ENCODE measurements around the gene ST3GAL5.
"Not testable (repeated sequence)": the region's sequence is repeated elsewhere in the genome, so short reads cannot be mapped to it uniquely, and the experiment has no call there.

The ST3GAL5 gene

DNA sequence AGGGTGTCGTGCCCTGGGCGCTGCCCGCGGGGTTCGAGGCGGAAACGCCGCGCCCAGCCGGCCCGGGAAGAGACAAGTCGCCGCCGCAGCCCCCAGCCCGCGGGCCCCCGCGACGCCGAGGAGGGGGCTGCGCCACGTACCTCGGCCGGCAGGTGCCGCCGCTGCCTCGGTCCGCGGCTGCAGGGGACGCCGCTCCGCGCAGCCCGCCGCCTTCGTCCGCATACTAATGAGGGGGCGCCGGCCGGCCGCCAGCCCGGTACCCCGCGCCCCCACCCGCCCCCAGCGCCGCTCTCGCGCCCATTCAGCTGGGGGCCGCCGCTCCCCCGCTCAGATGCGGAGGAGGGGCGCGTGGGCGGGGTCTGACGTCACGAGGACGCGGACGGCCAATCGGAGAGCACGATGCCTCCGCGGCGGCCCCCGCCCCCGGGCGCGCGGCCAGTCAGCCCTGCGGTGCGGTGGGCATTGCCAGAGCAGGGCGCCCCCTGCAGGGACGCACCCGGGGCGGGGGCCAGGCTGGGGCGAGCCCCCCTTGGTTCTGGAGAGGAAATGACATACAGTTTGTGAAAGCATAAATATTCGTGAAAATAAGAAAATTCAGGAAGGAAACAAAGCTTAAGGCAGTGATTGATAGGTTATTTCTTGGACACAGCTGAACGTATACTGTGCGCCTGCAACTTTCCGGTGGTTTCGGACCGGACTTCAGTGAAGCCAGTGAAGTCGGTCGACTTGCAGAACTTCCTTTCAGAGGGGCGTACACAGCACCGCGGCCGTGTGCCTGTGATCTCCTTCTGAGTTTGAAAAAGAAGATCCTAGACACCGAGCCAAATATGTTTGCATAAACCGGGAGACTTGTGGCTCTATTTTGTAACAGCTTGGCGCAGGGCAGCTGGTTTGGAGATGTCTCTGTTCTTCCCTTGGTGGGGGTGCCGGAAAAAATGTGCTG, at the start of gene ST3GAL5:
ST3GAL5 (minus strand) TSS at position 307 of the 943 bp plus-strand sequence; CDS start at position 222, 85 bp downstream.
- FAIRE-seq (peak; percentile 86), DNase-seq (ENCODE audit: insufficient read length, low spot score) (peak; percentile 92)

- FAIRE-seq (no peak), DNase-seq (ENCODE audit: insufficient read length, low spot score) (no peak)
Observed at GRCh38 chr2:85938456-85938855, 49.7 kb upstream of the ST3GAL5 start.

DNA sequence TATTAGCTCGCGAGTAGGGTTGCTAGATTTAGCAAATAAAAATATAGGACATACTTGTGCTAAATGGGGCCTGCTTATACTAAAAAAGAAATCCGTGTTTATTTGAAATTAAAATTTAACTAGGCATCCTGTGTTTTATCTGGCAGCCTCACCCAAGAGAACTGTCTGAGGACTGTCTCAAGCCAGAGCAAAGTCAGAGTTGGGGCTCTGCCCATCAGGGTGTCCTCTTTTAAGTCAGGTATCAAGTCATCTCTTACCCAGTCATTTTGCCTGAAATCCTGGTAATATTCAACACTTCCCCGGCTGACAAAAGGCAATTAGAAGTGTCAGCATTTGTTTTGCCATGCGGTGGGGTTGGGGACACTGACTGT, 48.3 kb upstream of the ST3GAL5 start:
- DNase-seq (ENCODE audit: insufficient read length, low spot score) (no peak), FAIRE-seq (no peak)

DNA sequence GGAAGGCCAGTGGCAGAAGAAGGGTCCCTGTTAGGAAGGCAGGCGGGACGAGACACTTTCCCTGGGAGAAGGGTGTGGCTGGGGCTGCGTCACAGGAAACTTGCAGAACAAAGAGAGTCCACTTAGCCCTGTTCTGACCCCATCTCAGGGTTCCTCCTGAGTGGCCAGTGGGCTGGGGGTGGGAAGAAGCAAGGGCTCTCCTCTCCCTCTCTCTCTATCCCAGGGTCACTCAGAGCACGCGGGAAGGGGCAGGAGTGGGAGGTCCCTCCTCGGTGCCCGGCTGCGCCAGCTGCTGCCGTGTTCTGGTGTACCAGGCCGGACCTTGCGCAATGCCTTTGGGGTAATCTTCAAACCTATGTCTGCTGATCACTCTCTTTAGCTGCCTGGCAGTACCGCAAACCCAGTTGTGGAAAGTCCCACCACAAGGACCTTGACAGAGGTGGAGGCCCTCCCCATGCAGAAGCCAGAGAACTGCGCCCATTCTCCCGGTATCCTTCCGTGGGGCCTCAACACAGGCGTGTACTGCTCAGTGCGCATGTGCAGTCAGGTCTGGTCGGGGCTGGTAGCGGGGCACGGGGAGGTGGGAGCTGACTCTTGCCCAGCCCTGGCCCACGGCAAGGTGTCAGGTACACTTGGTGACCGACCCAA, 47.8 kb upstream of the ST3GAL5 start:
- no peak for DNase-seq (ENCODE audit: insufficient read length, low spot score)
- FAIRE-seq, result peak; percentile 4

GRCh38 chr2:85935746-85936208, 47.0 kb upstream of the ST3GAL5 start:
- FAIRE-seq (peak; percentile 97), DNase-seq (ENCODE audit: insufficient read length, low spot score) (peak; percentile 89)

DNA sequence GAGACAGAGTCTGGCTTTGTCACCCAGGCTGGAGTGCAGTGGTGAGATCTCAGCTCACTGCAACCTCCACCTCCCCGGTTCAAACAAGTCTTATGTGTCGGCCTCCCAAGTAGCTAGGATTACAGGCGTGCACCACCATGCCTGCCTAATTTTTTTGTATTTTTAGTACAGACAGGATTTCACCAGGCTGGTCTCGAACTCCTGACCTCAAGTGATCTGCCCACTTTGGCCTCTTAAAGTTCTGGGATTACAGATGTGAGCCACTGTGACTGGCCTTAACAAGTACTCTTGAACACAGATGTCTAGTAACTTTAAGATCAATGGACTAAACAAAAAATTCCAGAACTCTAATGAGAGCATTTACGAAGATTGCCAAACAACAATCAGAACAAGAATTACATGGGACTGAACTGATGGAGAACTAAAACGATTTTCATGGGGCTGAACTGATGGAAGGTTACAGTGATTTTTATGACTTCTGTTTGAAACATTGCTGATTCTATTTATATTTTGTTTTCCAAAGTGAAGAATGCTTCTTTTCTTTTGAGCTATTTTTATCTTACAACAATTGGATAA, 46.5 kb upstream of the ST3GAL5 start:
- no peak for FAIRE-seq
- no peak for DNase-seq (ENCODE audit: insufficient read length, low spot score)

- FAIRE-seq (no peak), DNase-seq (ENCODE audit: insufficient read length, low spot score) (no peak)
Observed at GRCh38 chr2:85933753-85934594, 45.2 kb upstream of the ST3GAL5 start.

- FAIRE-seq; DNase-seq (ENCODE audit: insufficient read length, low spot score): not testable (repeated sequence)
Observed at GRCh38 chr2:85931151-85931550, 42.4 kb upstream of the ST3GAL5 start.

DNA sequence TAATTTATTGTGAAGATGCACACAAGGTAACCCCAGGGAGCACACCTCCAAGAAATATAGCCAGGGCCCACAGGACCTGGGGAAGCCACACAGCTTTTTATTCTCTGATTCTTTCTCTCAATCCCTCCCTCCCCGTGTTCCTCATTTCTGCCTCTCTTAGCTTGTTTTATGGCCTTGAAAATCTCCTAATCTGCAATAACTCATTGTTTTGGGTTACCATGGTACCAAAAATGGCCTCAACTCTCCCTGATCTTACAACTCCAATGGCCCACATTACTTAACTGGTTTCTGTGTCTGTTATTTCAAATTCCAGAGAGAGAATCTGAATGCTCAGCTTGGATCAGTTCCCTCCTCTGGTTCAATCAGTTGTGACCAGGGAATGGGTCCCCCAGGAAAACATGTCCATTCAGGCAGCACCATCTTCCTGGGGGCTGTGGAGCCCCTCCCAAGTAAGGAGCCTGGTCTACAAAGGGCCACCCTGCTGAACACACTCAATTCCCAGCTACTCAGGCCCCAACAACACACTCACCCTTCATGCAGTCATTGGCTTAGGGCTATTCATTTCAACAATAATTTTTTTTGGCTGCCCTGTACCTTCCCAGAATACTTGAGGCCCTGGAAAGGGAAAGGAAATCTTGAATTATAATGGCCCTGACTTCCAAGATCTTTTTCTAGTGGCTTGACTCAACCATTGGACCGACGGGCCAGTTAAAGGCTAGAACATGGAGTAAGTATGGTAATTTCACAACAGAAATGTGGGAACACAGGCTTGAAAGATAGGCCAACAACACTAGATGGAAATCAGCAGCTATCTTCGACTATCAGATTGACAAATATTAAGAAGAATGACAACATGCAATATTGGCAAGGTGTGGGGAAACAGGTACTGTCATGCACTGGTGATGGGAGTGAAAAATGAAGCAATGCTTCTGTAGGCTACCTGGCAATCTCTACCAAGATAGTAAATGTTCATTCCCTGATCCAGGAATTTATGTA, 41.6 kb upstream of the ST3GAL5 start:
- no peak for FAIRE-seq

DNA sequence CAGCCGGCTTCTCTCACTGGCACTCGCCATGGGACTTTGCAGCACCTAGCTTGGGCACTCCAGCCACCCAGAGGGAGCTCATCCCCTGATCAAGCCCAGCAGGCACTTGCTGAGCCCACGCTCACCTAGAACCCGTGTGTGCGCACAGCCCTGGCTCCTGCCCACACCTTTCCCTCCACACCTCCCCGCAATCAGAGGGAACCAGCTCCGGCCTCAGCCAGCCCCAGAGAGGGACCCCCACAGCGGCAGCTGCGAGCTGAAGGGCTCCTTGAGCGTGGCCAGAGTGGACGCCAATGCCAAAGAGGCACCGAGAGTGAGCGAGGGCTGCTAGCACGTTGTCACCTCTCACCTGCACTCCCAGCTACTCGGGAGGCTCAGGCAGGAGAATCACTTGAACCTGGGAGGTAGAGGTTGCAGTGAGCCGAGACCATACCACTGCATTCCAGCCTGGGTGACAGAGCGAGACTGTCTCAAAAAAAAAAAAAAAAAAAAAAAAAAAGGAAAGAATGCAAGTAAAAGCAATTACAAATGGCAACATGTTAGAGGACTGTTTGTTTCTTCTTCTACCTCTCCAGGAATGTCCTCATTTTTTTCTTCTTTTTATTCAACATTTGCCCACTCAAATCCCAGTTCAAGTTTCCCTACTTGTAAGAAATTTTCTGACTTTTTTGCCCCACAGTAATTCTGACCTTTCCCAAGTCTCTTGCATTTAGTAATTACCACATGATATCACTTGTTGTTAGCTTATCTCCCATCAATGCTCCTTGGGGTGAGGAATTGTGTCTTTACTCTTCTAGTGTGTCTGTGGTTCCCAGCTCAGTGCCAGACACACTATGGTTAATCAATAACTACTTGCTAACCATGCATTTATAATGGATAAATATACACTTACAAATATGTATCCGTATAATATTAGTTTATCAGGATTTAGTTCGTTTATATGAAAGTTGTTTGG, 40.6 kb upstream of the ST3GAL5 start:
- no peak for FAIRE-seq

More for the DNA sequence above, 41.6 kb upstream of the ST3GAL5 start:
- DNase-seq (ENCODE audit: insufficient read length, low spot score), result no peak

GRCh38 chr2:85926931-85927661, 38.3 kb upstream of the ST3GAL5 start:
- no peak for FAIRE-seq
- no peak for DNase-seq (ENCODE audit: insufficient read length, low spot score)

More for the DNA sequence above, 40.6 kb upstream of the ST3GAL5 start:
- DNase-seq (ENCODE audit: insufficient read length, low spot score), result no peak

DNA sequence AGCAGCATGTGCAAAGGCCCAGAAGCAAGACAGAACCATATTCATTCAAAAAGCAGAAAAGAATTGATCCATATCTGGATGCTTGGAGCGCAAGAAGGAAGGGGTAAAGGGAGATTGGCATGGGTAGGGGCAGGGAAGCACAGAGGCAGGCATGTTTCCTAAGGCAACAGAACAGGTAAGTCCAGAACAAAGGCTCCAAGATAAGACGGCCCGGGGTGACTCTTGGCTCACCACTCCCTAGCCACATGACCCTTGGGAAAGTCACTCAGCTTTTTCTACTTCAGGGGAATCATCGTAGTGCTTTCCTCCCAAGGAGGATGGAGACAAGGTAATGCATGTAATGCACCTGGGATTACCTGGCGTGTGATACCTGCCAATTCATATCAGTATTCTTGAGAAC, 37.7 kb upstream of the ST3GAL5 start:
- DNase-seq (ENCODE audit: insufficient read length, low spot score) (no peak), FAIRE-seq (no peak)

GRCh38 chr2:85925216-85925671, 36.5 kb upstream of the ST3GAL5 start:
- DNase-seq (ENCODE audit: insufficient read length, low spot score), result no peak
- peak; percentile 46 for FAIRE-seq

- FAIRE-seq, result no peak
- peak; percentile 45 for DNase-seq (ENCODE audit: insufficient read length, low spot score)
Observed at GRCh38 chr2:85924522-85924921, 35.7 kb upstream of the ST3GAL5 start.

DNA sequence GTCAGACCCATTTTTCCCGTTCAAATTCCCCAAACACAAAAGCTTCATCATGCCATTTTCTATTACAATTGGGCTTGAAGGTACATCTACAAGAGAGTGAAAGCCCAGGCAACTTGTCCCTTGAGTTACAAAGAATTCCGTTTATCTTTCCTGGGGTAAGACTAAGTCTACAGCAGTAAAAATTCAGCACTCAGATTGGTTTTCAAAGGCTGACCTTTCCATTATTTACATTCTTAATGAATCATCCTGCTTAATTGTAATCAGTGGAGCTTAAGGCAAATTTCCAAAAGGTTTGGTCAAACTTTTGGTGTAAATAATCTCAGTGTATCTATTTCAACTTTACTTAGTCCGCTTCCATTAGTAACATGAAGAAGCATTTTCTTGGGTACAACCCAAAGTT, 33.4 kb upstream of the ST3GAL5 start:
- DNase-seq (ENCODE audit: insufficient read length, low spot score) (no peak), FAIRE-seq (no peak)

- no peak for FAIRE-seq
- DNase-seq (ENCODE audit: insufficient read length, low spot score), result no peak
Observed at GRCh38 chr2:85921659-85922058, 32.9 kb upstream of the ST3GAL5 start.

- no peak for DNase-seq (ENCODE audit: insufficient read length, low spot score)
Observed at GRCh38 chr2:85920810-85921545, 32.2 kb upstream of the ST3GAL5 start.

More at GRCh38 chr2:85920810-85921545, 32.2 kb upstream of the ST3GAL5 start:
- no peak for FAIRE-seq
